ENCODE data around the gene DMTF1.
A peak's percentile ranks its signal among the peaks of the same experiment; 100 is the strongest.
"Not testable (repeated sequence)": the region's sequence is repeated elsewhere in the genome, so short reads cannot be mapped to it uniquely, and the experiment has no call there.

The DMTF1 gene

DNA sequence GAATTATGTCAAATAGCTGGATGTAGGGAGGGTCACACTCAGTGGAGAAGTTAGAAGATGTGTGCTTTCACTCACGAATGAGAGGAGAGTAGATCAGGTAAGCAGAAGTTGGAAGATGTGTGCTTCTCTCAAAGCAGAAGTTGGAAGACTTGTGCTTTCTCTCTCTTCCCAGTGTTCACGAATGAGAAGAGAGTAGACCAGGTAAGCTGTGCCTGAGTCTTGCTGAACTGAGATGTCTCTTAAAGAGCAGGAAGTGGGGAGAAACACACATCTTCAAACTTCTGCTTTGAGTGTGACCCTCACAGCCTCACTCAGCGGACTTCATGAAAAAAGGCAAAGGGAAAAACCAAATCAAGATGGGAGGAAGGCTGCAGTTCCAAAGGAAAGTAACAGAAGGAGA lies 74.2 kb downstream of the DMTF1 start:
- DNase-seq (ENCODE audit: low spot score): no peak

DNA sequence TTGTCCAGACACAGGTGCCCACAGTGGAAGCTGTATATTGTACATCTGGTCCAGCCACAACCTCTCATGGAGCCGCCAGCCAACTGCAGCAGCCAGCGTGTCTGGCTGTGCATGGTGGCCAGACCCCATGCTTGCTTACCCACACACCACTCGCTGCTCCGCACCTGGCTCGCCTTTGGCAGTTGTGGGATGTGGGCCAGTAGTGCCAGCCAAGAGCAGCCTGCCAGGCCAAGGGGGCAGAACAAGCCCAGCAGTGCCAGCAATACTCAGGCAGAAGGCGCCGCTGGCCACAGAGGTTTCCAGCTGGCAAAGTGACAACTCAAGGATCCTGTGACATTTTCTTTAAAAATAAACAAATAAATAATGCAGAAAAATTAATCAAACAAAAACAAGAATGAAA lies 79.0 kb downstream of the DMTF1 start:
- DNase-seq (ENCODE audit: low spot score): no peak

DNA sequence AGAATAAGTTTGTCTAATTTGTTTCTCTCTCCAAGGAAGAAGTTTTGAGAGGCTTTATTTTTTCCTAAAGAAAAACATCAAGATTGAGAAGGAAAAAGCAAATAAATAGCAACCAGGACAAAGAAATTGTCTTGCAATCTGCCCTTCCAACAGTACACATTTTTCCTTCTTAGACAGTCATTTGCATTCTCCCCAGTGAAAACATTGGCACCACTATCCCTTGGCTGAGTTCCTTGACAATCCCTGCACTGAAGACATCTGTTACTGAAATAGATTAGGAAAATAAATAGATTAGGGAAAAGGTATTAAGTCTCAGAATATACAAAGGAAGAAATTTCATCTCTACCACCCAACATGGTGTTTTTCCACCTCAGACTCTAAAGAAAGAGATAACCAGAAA lies 79.5 kb downstream of the DMTF1 start:
- no peak for DNase-seq (ENCODE audit: low spot score)

DNA sequence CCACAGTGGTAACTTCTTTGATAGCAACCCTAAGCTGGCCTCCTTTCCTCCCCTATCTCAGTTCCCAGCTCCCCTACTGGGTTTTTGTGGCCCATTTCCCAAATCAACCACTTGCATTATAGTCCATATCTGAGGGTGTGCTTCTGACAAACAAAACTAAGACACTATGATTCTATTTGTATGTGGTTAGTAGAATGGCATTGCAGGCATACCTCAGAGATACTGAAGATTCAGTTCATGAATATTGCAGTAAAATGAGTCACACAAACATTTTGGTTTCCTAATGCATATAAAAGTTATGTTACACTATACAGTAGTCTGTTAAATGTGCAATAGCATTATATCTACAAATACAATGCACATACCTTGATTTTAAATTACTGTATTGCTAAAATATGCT lies 82.7 kb downstream of the DMTF1 start:
- peak; percentile 18 for DNase-seq (ENCODE audit: low spot score)

DNA sequence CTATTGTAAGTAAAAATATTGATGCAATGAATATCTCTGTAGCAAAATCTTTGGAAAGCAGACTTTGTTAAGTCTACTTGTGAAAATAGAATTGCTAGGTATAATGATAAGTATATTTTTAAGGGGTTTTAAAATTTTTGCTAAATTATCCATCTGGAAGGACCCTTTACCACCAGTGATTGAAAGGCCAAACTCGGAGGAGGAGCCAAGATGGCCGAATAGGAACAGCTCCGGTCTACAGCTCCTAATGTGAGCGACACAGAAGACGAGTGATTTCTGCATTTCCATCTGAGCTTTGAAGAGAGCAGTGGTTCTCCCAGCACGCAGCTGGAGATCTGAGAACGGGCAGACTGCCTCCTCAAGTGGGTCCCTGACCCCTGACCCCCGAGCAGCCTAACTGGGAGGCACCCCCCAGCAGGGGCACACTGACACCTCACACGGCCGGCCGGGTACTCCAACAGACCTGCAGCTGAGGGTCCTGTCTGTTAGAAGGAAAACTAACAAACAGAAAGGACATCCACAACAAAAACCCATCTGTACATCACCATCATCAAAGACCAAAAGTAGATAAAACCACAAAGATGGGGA lies 86.3 kb downstream of the DMTF1 start:
- DNase-seq (ENCODE audit: low spot score): not testable (repeated sequence)

DNA sequence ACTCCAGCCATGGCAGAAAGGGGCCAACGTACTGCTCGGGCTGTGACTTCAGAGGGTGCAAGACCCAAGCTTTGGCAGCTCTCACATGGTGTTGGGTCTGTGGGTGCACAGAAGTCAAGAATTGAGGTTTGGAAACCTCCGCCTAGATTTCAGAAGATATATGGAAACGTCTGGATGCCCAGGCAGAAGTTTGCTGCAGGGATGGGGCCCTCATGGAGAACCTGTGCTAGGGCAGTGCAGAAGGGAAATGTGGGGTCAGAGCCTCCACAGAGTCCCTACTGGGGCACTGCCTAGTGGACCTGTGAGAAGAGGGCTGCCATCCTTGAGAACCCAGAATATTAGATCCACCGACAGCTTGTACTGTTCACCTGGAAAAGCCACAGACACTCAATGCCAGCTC lies 93.4 kb downstream of the DMTF1 start:
- DNase-seq (ENCODE audit: low spot score): not testable (repeated sequence)
